OCI-LY3 (cell line): ENCODE measurements around the gene KIRREL1.

ENCODE experiments used
- CTCF ChIP-seq: fragments of 200-600, 300-600 bp; sonication (generic); IDR thresholded peaks from 2 replicates; pipeline ENCODE4 v1.5.1; 2014; ENCODE audit warnings: antibody characterized with exemption, low read length, low read depth
- EZH2phosphoT487 ChIP-seq: fragments of 200-600 bp; shearing (Covaris generic); IDR thresholded peaks from 2 replicates; pipeline ENCODE4 v1.6.1; 2018; ENCODE audit warnings: antibody characterized with exemption, mixed run types, low read depth

GRCh38 chr1:157955857-157956256 lies 37.6 kb upstream of the KIRREL1 start:
- TF ChIP-seq CTCF (no peak), EZH2phosphoT487 (no peak)
